ENCODE results near the gene USP15.

Gene USP15

GRCh38 chr12:62260733-62261683, 804 bp downstream of the USP15 start:
- no peak for TF ChIP-seq CTCF (IDR thresholded peaks at IDR 0.05)

GRCh38 chr12:62261876-62262517, 1.8 kb downstream of the USP15 start:
- H3K9ac ChIP-seq = no peak overlapping the region
- peak overlapping the region; percentile 95 for H3K4me3 ChIP-seq (ENCODE audit: low read depth, low read length)
- H3K9me3 ChIP-seq (ENCODE audit: control insufficient read depth, low read length) = no peaks in the 10 kb centered on the region
- H3K36me3 ChIP-seq (ENCODE audit: control insufficient read depth, insufficient read depth, low read length) = no peaks in the 10 kb centered on the region
- peaks cover 40% of the 10 kb centered on the region for H3K79me2 ChIP-seq
- H3K4me2 ChIP-seq (ENCODE audit: low read length) = peak overlapping the region; percentile 77
- H3K4me1 ChIP-seq = peaks cover 4% of the 10 kb centered on the region
- H3K27me3 ChIP-seq (ENCODE audit: control insufficient read depth, insufficient read depth, low read length) = no peaks in the 10 kb centered on the region
- H2AFZ ChIP-seq = no peak overlapping the region
- no peak overlapping the region for H3K27ac ChIP-seq
- TF ChIP-seq CTCF (IDR thresholded peaks at IDR 0.05) = no peak

More at GRCh38 chr12:62260733-62261683, 804 bp downstream of the USP15 start:
- Histone ChIP-seq H3K9ac (peak overlapping the region; percentile 70), H3K79me2 (peaks cover 36% of the 10 kb centered on the region), H3K4me1 (peaks cover 4% of the 10 kb centered on the region), H2AFZ (peak overlapping the region; percentile 88), H3K36me3 (ENCODE audit: control insufficient read depth, insufficient read depth, low read length) (no peaks in the 10 kb centered on the region), H3K27ac (peak overlapping the region; percentile 91), H3K4me2 (ENCODE audit: low read length) (peak overlapping the region; percentile 77), H3K4me3 (ENCODE audit: low read depth, low read length) (peak overlapping the region; percentile 95), H3K9me3 (ENCODE audit: control insufficient read depth, low read length) (no peaks in the 10 kb centered on the region), H3K27me3 (ENCODE audit: control insufficient read depth, insufficient read depth, low read length) (no peaks in the 10 kb centered on the region)

GRCh38 chr12:62263232-62263631, 3.0 kb downstream of the USP15 start:
- Histone ChIP-seq H3K9me3 (ENCODE audit: control insufficient read depth, low read length) (no peaks in the 10 kb centered on the region), H2AFZ (no peak overlapping the region), H3K27me3 (ENCODE audit: control insufficient read depth, insufficient read depth, low read length) (no peaks in the 10 kb centered on the region), H3K36me3 (ENCODE audit: control insufficient read depth, insufficient read depth, low read length) (no peaks in the 10 kb centered on the region), H3K27ac (no peak overlapping the region), H3K79me2 (peaks cover 47% of the 10 kb centered on the region), H3K9ac (no peak overlapping the region), H3K4me2 (ENCODE audit: low read length) (no peak overlapping the region), H3K4me1 (peaks cover 4% of the 10 kb centered on the region), H3K4me3 (ENCODE audit: low read depth, low read length) (no peak overlapping the region)
- no peak for TF ChIP-seq CTCF (IDR thresholded peaks at IDR 0.05)

- Histone ChIP-seq H3K27ac (no peak overlapping the region), H3K79me2 (peaks cover 53% of the 10 kb centered on the region), H3K4me1 (peaks cover 4% of the 10 kb centered on the region), H3K4me3 (ENCODE audit: low read depth, low read length) (no peak overlapping the region), H3K9ac (no peak overlapping the region), H3K36me3 (ENCODE audit: control insufficient read depth, insufficient read depth, low read length) (no peaks in the 10 kb centered on the region), H3K27me3 (ENCODE audit: control insufficient read depth, insufficient read depth, low read length) (no peaks in the 10 kb centered on the region), H3K4me2 (ENCODE audit: low read length) (no peak overlapping the region), H3K9me3 (ENCODE audit: control insufficient read depth, low read length) (no peaks in the 10 kb centered on the region), H2AFZ (no peak overlapping the region)
- TF ChIP-seq CTCF (IDR thresholded peaks at IDR 0.05) = no peak
These were observed 3.8 kb downstream of the USP15 start for GRCh38 chr12:62263966-62264365.

Data from parathyroid adenoma (tissue), 2 donors.